SK-N-SH (cell line): ENCODE data around the gene MIOX. TPM values are rescaled to one million over a fixed set of nuclear protein-coding genes. Genes with fewer than 3 reads are reported as not detected.

Experiments
- CTCF ChIA-PET: fragments of 300-600, 350-600 bp; formaldehyde crosslinking; extraction: SDS; loops from one replicate; lab custom pipeline; 2021; lab: Yijun Ruan, JAX
- POLR2A ChIA-PET: fragments of 350-600 bp; sonication (Branson Sonifier 250); formaldehyde crosslinking; extraction: SDS; loops from one replicate; lab custom pipeline; 2020; ENCODE audit warnings: antibody characterized with exemption, inconsistent platforms; lab: Yijun Ruan, JAX
- DNase-seq: peaks from one replicate; pipeline ENCODE4 v3.0.0; 2012
- H2AFZ ChIP-seq: fragments of 200-600 bp; sonication (generic); 2 replicates; pipeline ENCODE4 v1.8.1; 2016; ENCODE audit warnings: antibody characterized with exemption, mild to moderate bottlenecking, low read depth
- H3F3A ChIP-seq: fragments of 200-600 bp; sonication (generic); replicated peaks from 2 replicates; pipeline ENCODE3; 2016; ENCODE audit warnings: antibody characterized with exemption, mild to moderate bottlenecking; ENCODE audit not compliant: insufficient read depth
- H3K27ac ChIP-seq, 2 experiments: fragments of 200-500 bp in 1 of 2; fragments of 200-600 bp in 1 of 2; sonication (Bioruptor generic) in 1 of 2; sonication (generic), shearing (Covaris generic) in 1 of 2; 2 replicates each; pipeline versions ENCODE4 v1.5.1 to v1.6.1; 2014 to 2016; ENCODE audit warnings: low read depth in 2 of 2, inconsistent platforms in 1 of 2, low read length in 1 of 2, mild to moderate bottlenecking in 1 of 2, mixed read lengths in 1 of 2
- H3K27me3 ChIP-seq: fragments of 200-600 bp; sonication (generic), shearing (Covaris generic); 2 replicates; pipeline ENCODE4 v1.6.1; 2016; ENCODE audit warnings: mixed run types; ENCODE audit not compliant: insufficient read depth
- H3K36me3 ChIP-seq, 2 experiments: fragments of 200-500 bp in 1 of 2; fragments of 200-600 bp in 1 of 2; sonication (Bioruptor generic) in 1 of 2; sonication (generic) in 1 of 2; replicated peaks in 1 of 2; 2 replicates each; pipeline versions ENCODE3 to v1.5.1; 2014 to 2016; ENCODE audit warnings: low read length in 1 of 2, mild to moderate bottlenecking in 1 of 2; ENCODE audit not compliant: insufficient read depth in 2 of 2, control insufficient read depth in 1 of 2
- H3K4me1 ChIP-seq, 2 experiments: fragments of 200-500 bp in 1 of 2; fragments of 200-600 bp in 1 of 2; sonication (Bioruptor generic) in 1 of 2; sonication (generic), shearing (Covaris generic) in 1 of 2; 2 replicates each; pipeline versions ENCODE4 v1.5.1 to v1.6.1; 2014 to 2016; ENCODE audit warnings: low read depth in 1 of 2, low read length in 1 of 2, mixed run types in 1 of 2; ENCODE audit not compliant: insufficient read depth in 2 of 2, control insufficient read depth in 1 of 2
- H3K4me2 ChIP-seq: fragments of 200-600 bp; sonication (generic), shearing (Covaris generic); 2 replicates; pipeline ENCODE4 v1.6.1; 2017; ENCODE audit warnings: mixed run types
- H3K4me3 ChIP-seq, 2 experiments: fragments of 200-500 bp in 1 of 2; fragments of 200-600 bp in 1 of 2; sonication (Bioruptor generic) in 1 of 2; sonication (generic), shearing (Covaris generic) in 1 of 2; 2 replicates each; pipeline versions ENCODE4 v1.5.1 to v1.8.1; 2014 to 2016; ENCODE audit warnings: low read depth in 2 of 2, inconsistent platforms in 1 of 2, low read length in 1 of 2, mild to moderate bottlenecking in 1 of 2, mixed read lengths in 1 of 2, moderate library complexity in 1 of 2
- H3K79me2 ChIP-seq: fragments of 200-600 bp; sonication (generic); 2 replicates; pipeline ENCODE4 v1.8.1; 2017; ENCODE audit warnings: mild to moderate bottlenecking; ENCODE audit not compliant: insufficient read depth
- H3K9ac ChIP-seq: fragments of 200-600 bp; sonication (generic); 2 replicates; pipeline ENCODE4 v1.6.1; 2017; ENCODE audit warnings: mixed run types
- H3K9me2 ChIP-seq: fragments of 200-600 bp; sonication (generic); 2 replicates; pipeline ENCODE4 v1.6.1; 2017; ENCODE audit warnings: mixed run types
- H3K9me3 ChIP-seq: fragments of 200-600 bp; sonication (generic); 2 replicates; pipeline ENCODE4 v1.6.1; 2017; ENCODE audit warnings: mixed run types, mild to moderate bottlenecking, moderate library complexity
- H4K20me1 ChIP-seq: fragments of 200-600 bp; sonication (generic); 2 replicates; pipeline ENCODE4 v1.6.1; 2017; ENCODE audit warnings: mild to moderate bottlenecking, mixed run types; ENCODE audit not compliant: insufficient read depth
- CTCF ChIP-seq: fragments of 200-600 bp; sonication (generic); IDR thresholded peaks from 2 replicates; pipeline ENCODE4 v1.6.1; 2017; ENCODE audit warnings: antibody characterized with exemption, mild to moderate bottlenecking, moderate library complexity
- FOXM1 ChIP-seq: IDR thresholded peaks from 2 replicates; pipeline ENCODE4 v1.4.0; 2012; ENCODE audit warnings: low read depth, mild to moderate bottlenecking
- JUND ChIP-seq: IDR thresholded peaks from 2 replicates; pipeline ENCODE4 v1.4.0; 2012
- MAX ChIP-seq: IDR thresholded peaks from 2 replicates; pipeline ENCODE4 v1.4.0; 2012; ENCODE audit warnings: low read depth
- NFIC ChIP-seq: IDR thresholded peaks from 2 replicates; pipeline ENCODE4 v1.4.0; 2012; ENCODE audit warnings: borderline replicate concordance
- POLR2AphosphoS5 ChIP-seq: IDR thresholded peaks from 2 replicates; pipeline ENCODE4 v1.6.1; 2012; ENCODE audit warnings: low read depth, low read length
- RAD21 ChIP-seq: IDR thresholded peaks from 2 replicates; pipeline ENCODE4 v1.6.1; 2012; ENCODE audit warnings: mild to moderate bottlenecking, low read length
- RFX5 ChIP-seq: IDR thresholded peaks from 2 replicates; pipeline ENCODE4 v1.6.1; 2012; ENCODE audit warnings: mild to moderate bottlenecking, improper control_type of control experiment, low read length
- SMC3 ChIP-seq: IDR thresholded peaks from 2 replicates; pipeline ENCODE4 v1.6.1; 2012; ENCODE audit warnings: low read depth, low read length, improper control_type of control experiment
- TCF12 ChIP-seq: IDR thresholded peaks from 2 replicates; pipeline ENCODE4 v1.4.0; 2012
- TEAD4 ChIP-seq: IDR thresholded peaks from 2 replicates; pipeline ENCODE4 v1.4.0; 2012; ENCODE audit warnings: mild to moderate bottlenecking, borderline replicate concordance; ENCODE audit not compliant: insufficient read depth
- USF1 ChIP-seq: IDR thresholded peaks from 2 replicates; pipeline ENCODE4 v1.4.0; 2012; ENCODE audit warnings: low read depth, borderline replicate concordance
- YY1 ChIP-seq: IDR thresholded peaks from 2 replicates; pipeline ENCODE4 v1.4.0; 2012; ENCODE audit warnings: low read depth, mild to moderate bottlenecking
- ZBTB33 ChIP-seq: IDR thresholded peaks from 2 replicates; pipeline ENCODE4 v1.4.0; 2012; ENCODE audit warnings: low read depth, borderline replicate concordance
- WGBS: methylation state at CpG from one replicate; pipeline ENCODE4 v1.1.6; 2017; ENCODE audit warnings: low lambda C conversion rate; 5-methylcytosine and 5-hydroxymethylcytosine counted together
- polyA plus RNA-seq, 3 experiments: library from polyadenylated mRNA; depleted of rRNA; stranded (reverse); fragments of >200 nt; gene quantifications; 2 replicates each; pipeline ENCODE4 v1.2.3, GENCODE V29; 2012

The MIOX gene
- polyA plus RNA-seq, 1 of the 3 experiments (the other 2 are of a cell fraction) = 0.05 TPM

- Histone ChIP-seq H3K4me1 (no peaks in the 10 kb centered on the region), H2AFZ (no peak overlapping the region), H3K4me3 (no peak overlapping the region), H3K79me2 (no peaks in the 10 kb centered on the region; the same call in 1 of the 2 replicates), H3K9me2 (no peaks in the 10 kb centered on the region), H3K9me3 (no peaks in the 10 kb centered on the region), H3K4me2 (no peak overlapping the region), H3F3A (peaks cover 9% of the 10 kb centered on the region), H3K36me3 (peaks cover 17 to 50% of the 10 kb centered on the region in 2 experiments), H3K27me3 (no peaks in the 10 kb centered on the region), H3K9ac (no peak overlapping the region), H3K27ac (no peak overlapping the region), H4K20me1 (no peaks in the 10 kb centered on the region)
- no peak for DNase-seq
- WGBS = 85% methylated on average over 5 of the region's 11 CpGs
- ChIA-PET POLR2A (no interaction called here), CTCF (interaction anchor here (1.1 to 2.6 kb wide), 5 partner anchors 11 to 164 kb away, joined by 3 to 8 read pairs (median 7); no protein-coding TSS in a partner anchor)
- TF ChIP-seq MAX (no peak), RFX5 (no peak), TCF12 (no peak), JUND (no peak), POLR2AphosphoS5 (no peak), RAD21 (no peak), TEAD4 (no peak), ZBTB33 (no peak), USF1 (no peak), FOXM1 (no peak)
These were observed 30.6 kb upstream of the MIOX start for GRCh38 chr22:50456026-50456425.

DNA sequence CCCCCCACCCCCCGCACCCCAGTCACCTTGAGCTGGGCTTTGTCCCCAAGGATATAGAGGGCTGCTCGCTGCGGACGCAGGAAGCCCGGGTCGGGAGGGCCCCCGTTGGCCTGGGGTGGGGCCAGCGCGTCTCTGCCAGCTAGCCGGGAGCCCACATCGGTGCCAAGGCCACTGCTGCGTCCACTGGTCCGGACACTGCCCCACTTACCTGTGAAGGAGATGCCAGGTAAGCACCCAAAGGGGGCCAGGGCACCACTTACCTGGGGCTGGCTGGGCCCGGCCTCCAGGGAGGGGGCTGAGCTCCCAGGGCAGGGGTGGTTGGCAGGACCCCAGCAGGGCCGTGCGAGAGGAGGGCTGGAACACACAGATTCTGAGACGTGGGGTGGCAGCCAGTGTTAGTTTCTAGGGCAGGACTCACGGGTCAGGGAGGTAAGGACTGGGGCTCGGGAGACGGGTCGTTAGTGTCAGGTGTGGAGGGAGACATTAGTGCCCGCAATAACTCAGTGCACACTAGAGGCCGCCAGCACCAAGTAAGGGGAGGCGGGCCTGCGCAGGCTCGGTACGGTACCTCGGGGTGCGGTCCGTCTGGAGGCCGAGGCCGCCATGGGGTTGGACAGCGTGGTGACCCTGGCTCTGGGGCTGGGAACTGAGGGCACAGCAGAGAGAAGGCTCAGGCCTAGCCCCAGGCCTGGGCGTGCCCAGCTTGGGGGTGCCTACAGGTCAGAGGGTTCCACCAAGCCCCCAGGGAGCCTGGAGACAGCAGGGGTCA, 30.0 kb upstream of the MIOX start:
- ChIA-PET POLR2A (no interaction called here), CTCF (interaction anchor here (0.8 to 2.6 kb wide), 6 partner anchors 11 to 163 kb away, joined by 3 to 8 read pairs (median 5); no protein-coding TSS in a partner anchor)
- peaks cover 10 to 53% of the 10 kb centered on the region in 2 experiments for H3K36me3 ChIP-seq
- no peaks in the 10 kb centered on the region for H3K4me1 ChIP-seq
- WGBS = 85% methylated on average over 18 of the region's 34 CpGs
- peak; percentile 69 for DNase-seq
- no peak overlapping the region for H3K27ac ChIP-seq
- no peaks in the 10 kb centered on the region for H3K9me3 ChIP-seq
- no peaks in the 10 kb centered on the region; the same call in 1 of the 2 replicates for H3K79me2 ChIP-seq
- no peak overlapping the region for H3K4me2 ChIP-seq
- TF ChIP-seq YY1 (no peak), NFIC (no peak), CTCF (peak; percentile 44), SMC3 (0 out of 2 replicates have a peak, but pooled peaks have one; percentile 18), RAD21 (peak; percentile 13; the same call in 1 of the 2 replicates)
- peaks cover 5% of the 10 kb centered on the region for H3F3A ChIP-seq
- H3K9me2 ChIP-seq = no peaks in the 10 kb centered on the region
- H3K9ac ChIP-seq = no peak overlapping the region
- no peak overlapping the region for H2AFZ ChIP-seq
- H3K27me3 ChIP-seq = no peaks in the 10 kb centered on the region
- no peak overlapping the region for H3K4me3 ChIP-seq
- no peaks in the 10 kb centered on the region for H4K20me1 ChIP-seq
